Measurements from ENCODE around the gene KRTAP2-1. TPM values are rescaled to one million over a fixed set of nuclear protein-coding genes. Genes with fewer than 3 reads are reported as not detected.

KRTAP2-1 gene
- total and polyA plus RNA-seq, 2 of the 13 experiments (the other 11 are each of a cell fraction or from before 2014, with no cell fraction given), result not detected

DNA sequence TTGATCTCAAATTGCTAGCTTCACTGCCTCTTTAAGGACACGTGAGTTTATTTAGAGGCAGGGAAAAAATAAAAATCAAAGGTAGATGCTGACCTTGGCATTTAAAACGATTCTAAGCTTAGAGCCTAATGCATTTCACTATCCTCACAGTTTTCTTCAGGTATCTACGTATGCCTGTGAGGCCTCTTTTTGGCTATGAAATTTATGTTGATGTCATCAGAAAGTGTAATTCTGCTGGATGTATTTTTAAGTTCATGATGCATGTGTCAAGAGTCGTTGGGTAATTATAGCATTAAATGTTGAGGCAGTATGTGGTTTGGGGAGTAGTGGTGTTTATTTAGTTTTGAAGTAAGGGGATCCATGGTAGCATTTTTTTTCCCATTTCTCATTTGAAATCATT is 43.2 kb downstream of the KRTAP2-1 start:
- intact Hi-C loops (cut with micrococcal nuclease; ENCODE audit: unreplicated experiment), result no loop called here

GRCh38 chr17:41002814-41003213 is 44.3 kb downstream of the KRTAP2-1 start:
- BruUV-seq (replicated peaks), result no TSS peak
- Histone ChIP-seq H3K79me2 (ENCODE audit: insufficient read depth, low read length) (no peaks in the 10 kb centered on the region), H3K4me3 (replicated peaks in 1 of 3; ENCODE audit: insufficient read depth in 1 of 3, low read depth in 2 of 3, low read length in 3 of 3) (no peak overlapping the region), H3K9ac (ENCODE audit: insufficient read depth, low read depth, low read length) (no peak overlapping the region), H3K4me2 (ENCODE audit: low read depth, low read length) (peak overlapping the region; percentile 25), H3K27ac (ENCODE audit: extremely low read length, insufficient read depth, low read length) (peak overlapping the region; percentile 52), H3K4me1 (ENCODE audit: insufficient read depth, low read length) (peaks cover 52% of the 10 kb centered on the region), H3K9me3 (ENCODE audit: low read length) (no peaks in the 10 kb centered on the region), H2AFZ (ENCODE audit: low read length) (no peak overlapping the region), H3K27me3 (ENCODE audit: control insufficient read depth in 1 of 2, insufficient read depth in 2 of 2, low read length in 2 of 2) (no peaks in the 10 kb centered on the region), H3K36me3 (replicated peaks in 1 of 2; ENCODE audit: control insufficient read depth in 1 of 2, insufficient read depth in 2 of 2, low read length in 2 of 2) (no peaks in the 10 kb centered on the region), H4K20me1 (ENCODE audit: insufficient read depth, low read length) (no peaks in the 10 kb centered on the region)
- ChIA-PET CTCF (ENCODE audit: low intra/inter-chr PET ratio, low total read pairs) (no interaction called here), POLR2A (no interaction called here)
- ATAC-seq, result peak; percentile 64
- in situ Hi-C loops (cut with HindIII; ENCODE audit: extremely low pct_ligation_motif_present, low pct_unique_long_range_greater_than_20kb) (loop anchor here (5.0 kb wide), 2 partner anchors 41 to 91 kb away; no protein-coding TSS in a partner anchor), intact Hi-C loops (cut with micrococcal nuclease; ENCODE audit: unreplicated experiment) (no loop called here)
- 3% methylated on average over 5 of the region's 5 CpGs for WGBS (ENCODE audit: low lambda C conversion rate)
- FAIRE-seq, result no peak
- peak; percentile 79 for DNase-seq (ENCODE audit: low spot score)
- no peak for TF ChIP-seq XRCC5 (optimal IDR thresholded peaks at IDR 0.05; ENCODE audit: low read length)
- no peak for TF ChIP-seq CHD4 (IDR thresholded peaks at IDR 0.05; ENCODE audit: borderline replicate concordance, low read length)
- no peak for TF ChIP-seq ZNF10 (CRISPR knock-in tag; IDR thresholded peaks at IDR 0.05; ENCODE audit: borderline replicate concordance, low read depth)
- TF ChIP-seq THRA (CRISPR knock-in tag; IDR thresholded peaks at IDR 0.05; ENCODE audit: borderline replicate concordance), result peak; percentile 80; the same call in 1 of the 2 replicates
- no peak for TF ChIP-seq ZMYM3 (CRISPR knock-in tag; IDR thresholded peaks at IDR 0.05)
- no peak for TF ChIP-seq ZNF230 (CRISPR knock-in tag; IDR thresholded peaks at IDR 0.05)
- TF ChIP-seq SAP130 (CRISPR knock-in tag; IDR thresholded peaks at IDR 0.05; ENCODE audit: low read depth), result no peak
- TF ChIP-seq, protein P1, sequence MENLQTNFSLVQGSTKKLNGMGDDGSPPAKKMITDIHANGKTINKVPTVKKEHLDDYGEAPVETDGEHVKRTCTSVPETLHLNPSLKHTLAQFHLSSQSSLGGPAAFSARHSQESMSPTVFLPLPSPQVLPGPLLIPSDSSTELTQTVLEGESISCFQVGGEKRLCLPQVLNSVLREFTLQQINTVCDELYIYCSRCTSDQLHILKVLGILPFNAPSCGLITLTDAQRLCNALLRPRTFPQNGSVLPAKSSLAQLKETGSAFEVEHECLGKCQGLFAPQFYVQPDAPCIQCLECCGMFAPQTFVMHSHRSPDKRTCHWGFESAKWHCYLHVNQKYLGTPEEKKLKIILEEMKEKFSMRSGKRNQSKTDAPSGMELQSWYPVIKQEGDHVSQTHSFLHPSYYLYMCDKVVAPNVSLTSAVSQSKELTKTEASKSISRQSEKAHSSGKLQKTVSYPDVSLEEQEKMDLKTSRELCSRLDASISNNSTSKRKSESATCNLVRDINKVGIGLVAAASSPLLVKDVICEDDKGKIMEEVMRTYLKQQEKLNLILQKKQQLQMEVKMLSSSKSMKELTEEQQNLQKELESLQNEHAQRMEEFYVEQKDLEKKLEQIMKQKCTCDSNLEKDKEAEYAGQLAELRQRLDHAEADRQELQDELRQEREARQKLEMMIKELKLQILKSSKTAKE (CRISPR knock-in tag; IDR thresholded peaks at IDR 0.05; ENCODE audit: borderline replicate concordance), result no peak
- no peak for TF ChIP-seq ZNF75D (CRISPR knock-in tag; IDR thresholded peaks at IDR 0.05; ENCODE audit: borderline replicate concordance)
- TF ChIP-seq FOXA3 (CRISPR knock-in tag; IDR thresholded peaks at IDR 0.05), result peak; percentile 31; the same call in 1 of the 2 replicates
- TF ChIP-seq, protein P2, sequence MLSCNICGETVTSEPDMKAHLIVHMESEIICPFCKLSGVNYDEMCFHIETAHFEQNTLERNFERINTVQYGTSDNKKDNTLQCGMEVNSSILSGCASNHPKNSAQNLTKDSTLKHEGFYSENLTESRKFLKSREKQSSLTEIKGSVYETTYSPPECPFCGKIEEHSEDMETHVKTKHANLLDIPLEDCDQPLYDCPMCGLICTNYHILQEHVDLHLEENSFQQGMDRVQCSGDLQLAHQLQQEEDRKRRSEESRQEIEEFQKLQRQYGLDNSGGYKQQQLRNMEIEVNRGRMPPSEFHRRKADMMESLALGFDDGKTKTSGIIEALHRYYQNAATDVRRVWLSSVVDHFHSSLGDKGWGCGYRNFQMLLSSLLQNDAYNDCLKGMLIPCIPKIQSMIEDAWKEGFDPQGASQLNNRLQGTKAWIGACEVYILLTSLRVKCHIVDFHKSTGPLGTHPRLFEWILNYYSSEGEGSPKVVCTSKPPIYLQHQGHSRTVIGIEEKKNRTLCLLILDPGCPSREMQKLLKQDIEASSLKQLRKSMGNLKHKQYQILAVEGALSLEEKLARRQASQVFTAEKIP (CRISPR knock-in tag; IDR thresholded peaks at IDR 0.05; ENCODE audit: borderline replicate concordance), result no peak

More for the DNA sequence above, 43.2 kb downstream of the KRTAP2-1 start:
- H3K27ac ChIP-seq (ENCODE audit: extremely low read length, insufficient read depth, low read length), result no peak overlapping the region
- H2AFZ ChIP-seq (ENCODE audit: low read length), result no peak overlapping the region
- ATAC-seq, result no peak
- 61% methylated on average over 4 of the region's 4 CpGs for WGBS (ENCODE audit: low lambda C conversion rate)
- H3K4me2 ChIP-seq (ENCODE audit: low read depth, low read length), result no peak overlapping the region
- FAIRE-seq, result no peak
- CTCF ChIA-PET (ENCODE audit: low intra/inter-chr PET ratio, low total read pairs), result no interaction called here
- H3K4me1 ChIP-seq (ENCODE audit: insufficient read depth, low read length), result peaks cover 63% of the 10 kb centered on the region
- POLR2A ChIA-PET, result no interaction called here
- no peak overlapping the region for H3K4me3 ChIP-seq (replicated peaks in 1 of 3; ENCODE audit: insufficient read depth in 1 of 3, low read depth in 2 of 3, low read length in 3 of 3)
- DNase-seq (ENCODE audit: low spot score), result no peak
- no peaks in the 10 kb centered on the region for H3K79me2 ChIP-seq (ENCODE audit: insufficient read depth, low read length)
- H4K20me1 ChIP-seq (ENCODE audit: insufficient read depth, low read length), result no peaks in the 10 kb centered on the region
- peak; percentile 87 for TF ChIP-seq MAFF (IDR thresholded peaks at IDR 0.05; ENCODE audit: low read depth, low read length)
- no peak for TF ChIP-seq ZNF782 (CRISPR knock-in tag; IDR thresholded peaks at IDR 0.05; ENCODE audit: borderline replicate concordance)
- no peak for TF ChIP-seq NR2F2 (IDR thresholded peaks at IDR 0.05; ENCODE audit: borderline replicate concordance, low read depth)
- peak; percentile 89 to 94 for TF ChIP-seq MAFK (conservative IDR thresholded peaks at IDR 0.05 in 1 of 2, IDR thresholded peaks at IDR 0.05 in 1 of 2; ENCODE audit: low read length in 2 of 2)
- no peak for TF ChIP-seq SIN3B (IDR thresholded peaks at IDR 0.05; ENCODE audit: low read length)
- TF ChIP-seq ZNF430 (CRISPR knock-in tag; IDR thresholded peaks at IDR 0.05), result no peak
- TF ChIP-seq ZNF615 (CRISPR knock-in tag; IDR thresholded peaks at IDR 0.05; ENCODE audit: borderline replicate concordance), result no peak
- H3K9ac ChIP-seq (ENCODE audit: insufficient read depth, low read depth, low read length), result no peak overlapping the region
- H3K27me3 ChIP-seq (ENCODE audit: control insufficient read depth in 1 of 2, insufficient read depth in 2 of 2, low read length in 2 of 2), result no peaks in the 10 kb centered on the region
- H3K36me3 ChIP-seq (replicated peaks in 1 of 2; ENCODE audit: control insufficient read depth in 1 of 2, insufficient read depth in 2 of 2, low read length in 2 of 2), result no peaks in the 10 kb centered on the region
- no TSS peak for BruUV-seq (replicated peaks)
- in situ Hi-C loops (cut with HindIII; ENCODE audit: extremely low pct_ligation_motif_present, low pct_unique_long_range_greater_than_20kb), result loop anchor here (5.0 kb wide), 2 partner anchors 42 to 92 kb away; no protein-coding TSS in a partner anchor
- H3K9me3 ChIP-seq (ENCODE audit: low read length), result no peaks in the 10 kb centered on the region

All from HepG2 (cell line).